Gastrocnemius medialis (tissue), 4 donors: ENCODE results near the gene ZBTB39.

ENCODE experiments used
- CTCF ChIP-seq, 5 experiments: fragments of 450-650 bp in 3 of 5; fragments of 200-600 bp in 2 of 5; sonication (generic) in 2 of 5; IDR thresholded peaks in 4 of 5; conservative IDR thresholded peaks in 1 of 5; 1 replicate in 4 of 5; 2 replicates in 1 of 5; pipeline ENCODE4 v1.5.1; 2016 to 2019; ENCODE audit warnings: antibody characterized with exemption in 5 of 5, mild to moderate bottlenecking in 3 of 5, moderate library complexity in 3 of 5
- POLR2A ChIP-seq, 2 donors: fragments of 450-650 bp; IDR thresholded peaks; one replicate each; pipeline ENCODE4 v1.6.1; 2017; ENCODE audit warnings: antibody characterized with exemption in 2 of 2, mild to moderate bottlenecking in 2 of 2, moderate library complexity in 2 of 2

- TF ChIP-seq CTCF (IDR thresholded peaks at IDR 0.05 in 4 of 5, conservative IDR thresholded peaks at IDR 0.05 in 1 of 5) (no peak), POLR2A (IDR thresholded peaks at IDR 0.05) (no peak)
Observed at GRCh38 chr12:56990648-56991318, 15.6 kb downstream of the ZBTB39 start.
